SK-N-SH (cell line): Measurements from ENCODE around the gene NACC1.

Experiments used
- CHD2 ChIP-seq: fragments of 150-350 bp; IDR thresholded peaks from 2 replicates; pipeline ENCODE4 v1.6.1; 2018; ENCODE audit warnings: low read length; ENCODE audit not compliant: partially characterized antibody
- CTCF ChIP-seq: fragments of 200-600 bp; sonication (generic); IDR thresholded peaks from 2 replicates; pipeline ENCODE4 v1.6.1; 2017; ENCODE audit warnings: antibody characterized with exemption, mild to moderate bottlenecking, moderate library complexity
- EP300 ChIP-seq, 2 experiments: IDR thresholded peaks; 2 replicates each; pipeline versions ENCODE4 v1.4.0 to v1.6.1; 2012; ENCODE audit warnings: borderline replicate concordance in 1 of 2, low read depth in 1 of 2, low read length in 1 of 2
- EZH2phosphoT487 ChIP-seq: fragments of 200-600 bp; sonication (generic); IDR thresholded peaks from 2 replicates; pipeline ENCODE4 v1.6.1; 2017; ENCODE audit warnings: low read depth, mixed run types, mild to moderate bottlenecking, antibody characterized with exemption, moderate library complexity, borderline replicate concordance
- NFIC ChIP-seq: IDR thresholded peaks from 2 replicates; pipeline ENCODE4 v1.4.0; 2012; ENCODE audit warnings: borderline replicate concordance
- POLR2AphosphoS5 ChIP-seq: IDR thresholded peaks from 2 replicates; pipeline ENCODE4 v1.6.1; 2012; ENCODE audit warnings: low read depth, low read length
- SIN3A ChIP-seq: IDR thresholded peaks from 2 replicates; pipeline ENCODE4 v1.6.1; 2012; ENCODE audit warnings: low read depth, mild to moderate bottlenecking, low read length, moderate library complexity, borderline replicate concordance
- TAF1 ChIP-seq: IDR thresholded peaks from 2 replicates; pipeline ENCODE4 v1.6.1; 2012; ENCODE audit warnings: low read depth, mild to moderate bottlenecking, low read length, moderate library complexity, borderline replicate concordance
- USF2 ChIP-seq: fragments of 150-350 bp; IDR thresholded peaks from 2 replicates; pipeline ENCODE4 v1.6.1; 2017; ENCODE audit warnings: antibody characterized with exemption, low read length, low read depth, borderline replicate concordance
- TF ChIP-seq, protein P1 (sequence below): IDR thresholded peaks from 2 replicates; pipeline ENCODE4 v1.4.0; 2012; ENCODE audit warnings: low read depth, borderline replicate concordance

GRCh38 chr19:13097463-13098258 lies 20.4 kb upstream of the NACC1 start:
- TF ChIP-seq SIN3A (no peak), CTCF (no peak), EP300 (IDR thresholded peaks at IDR 0.05; ENCODE audit: borderline replicate concordance in 1 of 2, low read depth in 1 of 2, low read length in 1 of 2) (no peak), TAF1 (no peak), NFIC (no peak), POLR2AphosphoS5 (no peak), EZH2phosphoT487 (no peak), USF2 (no peak), CHD2 (no peak)
- TF ChIP-seq, protein P1, sequence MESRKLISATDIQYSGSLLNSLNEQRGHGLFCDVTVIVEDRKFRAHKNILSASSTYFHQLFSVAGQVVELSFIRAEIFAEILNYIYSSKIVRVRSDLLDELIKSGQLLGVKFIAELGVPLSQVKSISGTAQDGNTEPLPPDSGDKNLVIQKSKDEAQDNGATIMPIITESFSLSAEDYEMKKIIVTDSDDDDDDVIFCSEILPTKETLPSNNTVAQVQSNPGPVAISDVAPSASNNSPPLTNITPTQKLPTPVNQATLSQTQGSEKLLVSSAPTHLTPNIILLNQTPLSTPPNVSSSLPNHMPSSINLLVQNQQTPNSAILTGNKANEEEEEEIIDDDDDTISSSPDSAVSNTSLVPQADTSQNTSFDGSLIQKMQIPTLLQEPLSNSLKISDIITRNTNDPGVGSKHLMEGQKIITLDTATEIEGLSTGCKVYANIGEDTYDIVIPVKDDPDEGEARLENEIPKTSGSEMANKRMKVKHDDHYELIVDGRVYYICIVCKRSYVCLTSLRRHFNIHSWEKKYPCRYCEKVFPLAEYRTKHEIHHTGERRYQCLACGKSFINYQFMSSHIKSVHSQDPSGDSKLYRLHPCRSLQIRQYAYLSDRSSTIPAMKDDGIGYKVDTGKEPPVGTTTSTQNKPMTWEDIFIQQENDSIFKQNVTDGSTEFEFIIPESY, result no peak
